Activated naive CD4-positive, alpha-beta T cell (primary cell): Measurements from ENCODE around the gene DSTN.

ENCODE experiments used
- DNase-seq, 4 experiments: peaks; one replicate each; lab custom pipeline; 2025; lab: John Stamatoyannopoulos, UW

DSTN gene

DNA sequence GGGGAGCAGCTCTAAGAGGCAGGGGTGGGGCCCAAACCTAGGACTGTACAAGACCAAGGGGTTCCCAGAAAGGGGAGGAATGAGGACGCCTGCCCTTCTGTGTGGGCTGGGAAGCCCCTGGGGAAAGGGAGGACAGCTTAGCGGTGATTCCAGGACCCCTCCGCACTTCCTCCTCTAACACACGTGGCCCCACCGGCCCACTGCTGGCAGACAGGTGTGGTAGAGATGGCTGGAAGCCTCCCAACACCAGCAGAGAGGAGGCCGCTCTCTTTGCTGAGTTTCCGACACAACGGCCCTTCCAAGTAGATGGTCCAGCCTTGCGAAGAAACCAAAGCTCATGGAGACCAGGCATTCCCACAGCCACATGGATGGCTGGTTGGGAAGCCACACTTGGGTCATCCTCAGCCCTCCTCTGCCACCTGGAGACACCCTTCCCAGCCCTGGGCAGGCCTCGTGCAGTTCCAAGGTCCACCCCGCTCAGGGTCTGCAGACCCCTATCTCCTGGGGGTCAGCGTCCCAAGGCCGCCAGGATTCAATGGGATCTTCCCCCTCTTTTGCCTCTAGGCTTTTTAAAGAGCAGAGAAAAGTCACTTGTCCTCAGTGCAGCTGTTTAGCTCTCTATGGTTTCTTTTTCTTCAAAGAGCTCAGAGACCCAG is 68.2 kb downstream of the DSTN start:
- no peak for DNase-seq

DNA sequence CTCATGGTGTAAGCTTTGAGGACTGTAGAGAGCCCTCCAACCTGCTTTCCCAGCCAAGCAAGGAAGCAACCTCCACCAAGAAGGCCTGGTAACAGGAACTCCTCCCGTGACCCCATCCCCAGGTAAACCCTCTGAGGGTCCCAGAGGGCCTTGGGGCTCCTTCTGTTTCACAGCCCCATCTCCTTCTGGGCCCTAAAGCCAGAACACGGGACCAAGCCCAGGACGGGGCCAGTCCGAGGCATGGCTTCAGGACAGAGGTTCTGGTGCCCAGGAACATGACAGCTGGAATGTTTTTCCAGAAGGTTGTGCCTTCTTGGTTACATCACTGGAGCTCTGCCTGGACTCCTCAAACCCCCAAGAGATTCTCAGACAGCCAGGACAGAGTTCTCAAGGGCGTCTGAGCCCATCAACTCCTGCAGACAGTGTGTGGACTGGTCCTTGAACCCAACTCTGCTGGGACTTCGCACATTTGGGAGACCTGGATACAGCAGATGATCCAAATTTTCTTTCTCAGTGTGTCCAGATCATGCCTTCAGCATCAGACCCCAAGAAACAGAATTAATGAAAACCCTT is 69.0 kb downstream of the DSTN start:
- DNase-seq: no peak

- no peak for DNase-seq
Observed at GRCh38 chr20:17640146-17640874, 70.4 kb downstream of the DSTN start.

GRCh38 chr20:17640875-17641378 is 71.1 kb downstream of the DSTN start:
- DNase-seq: no peak

- no peak for DNase-seq
Observed at GRCh38 chr20:17641520-17641964, 71.7 kb downstream of the DSTN start.

DNA sequence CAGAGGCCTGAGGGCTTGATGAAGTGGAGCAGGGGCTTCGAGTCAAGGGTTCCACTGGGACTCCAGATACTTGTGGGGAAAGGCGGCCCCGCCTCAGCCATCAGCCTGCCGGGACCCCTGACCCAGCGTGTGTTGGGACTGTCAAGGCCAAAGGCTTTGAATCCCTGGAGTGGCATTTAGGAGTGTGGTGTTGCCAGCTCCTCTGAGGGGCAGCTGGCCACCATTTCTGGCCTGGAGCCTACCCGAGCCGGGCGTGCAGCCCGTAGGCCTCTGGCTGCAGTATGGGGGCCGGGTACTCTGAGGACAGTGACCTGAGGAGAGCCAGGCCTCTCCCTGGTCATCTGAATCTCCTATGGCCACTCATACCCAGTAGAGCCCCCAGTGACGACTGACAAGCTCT is 72.1 kb downstream of the DSTN start:
- DNase-seq: no peak

DNA sequence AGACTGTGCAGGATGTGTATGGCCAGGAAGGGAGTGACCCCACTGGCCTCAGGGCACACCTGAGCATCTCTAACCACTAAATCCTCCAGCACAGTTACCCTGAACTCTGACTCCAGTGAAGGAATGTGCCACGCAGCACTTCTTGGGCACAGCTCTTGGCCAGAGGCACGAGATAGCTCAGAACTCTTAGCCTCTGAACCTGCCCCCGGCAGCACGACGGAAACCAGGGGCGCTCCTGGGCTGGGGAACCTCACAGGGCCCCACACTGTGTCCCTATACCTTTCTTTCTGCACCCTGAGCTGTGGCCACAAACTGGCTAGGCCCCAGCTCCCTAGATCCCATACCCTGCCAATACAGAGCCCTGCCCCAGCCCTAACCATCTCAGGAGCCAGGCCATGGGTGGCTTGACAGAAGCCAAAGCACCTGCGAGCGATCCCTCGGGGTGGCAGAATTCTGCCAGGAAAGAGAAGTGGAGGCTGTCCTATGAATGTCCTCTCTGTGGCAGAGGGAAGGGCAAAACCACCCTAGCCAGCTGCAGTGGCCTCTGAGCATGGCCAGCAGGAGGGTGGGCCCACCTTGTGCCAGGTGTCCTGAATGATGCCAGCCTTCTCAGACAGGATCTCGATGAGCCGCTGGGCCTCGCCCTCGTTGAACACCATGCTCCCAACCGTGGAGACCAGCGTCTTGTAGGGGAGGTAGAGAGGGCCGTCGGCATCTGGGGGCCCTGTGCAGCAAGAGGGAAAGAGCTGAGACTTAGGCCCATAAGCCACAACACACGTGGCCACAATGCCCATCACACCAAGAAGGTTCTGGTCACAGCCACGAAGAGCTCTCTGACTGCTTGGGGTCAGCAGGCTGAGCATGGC is 72.8 kb downstream of the DSTN start:
- DNase-seq: no peak

- no peak for DNase-seq
Observed at GRCh38 chr20:17643531-17644188, 73.8 kb downstream of the DSTN start.

DNA sequence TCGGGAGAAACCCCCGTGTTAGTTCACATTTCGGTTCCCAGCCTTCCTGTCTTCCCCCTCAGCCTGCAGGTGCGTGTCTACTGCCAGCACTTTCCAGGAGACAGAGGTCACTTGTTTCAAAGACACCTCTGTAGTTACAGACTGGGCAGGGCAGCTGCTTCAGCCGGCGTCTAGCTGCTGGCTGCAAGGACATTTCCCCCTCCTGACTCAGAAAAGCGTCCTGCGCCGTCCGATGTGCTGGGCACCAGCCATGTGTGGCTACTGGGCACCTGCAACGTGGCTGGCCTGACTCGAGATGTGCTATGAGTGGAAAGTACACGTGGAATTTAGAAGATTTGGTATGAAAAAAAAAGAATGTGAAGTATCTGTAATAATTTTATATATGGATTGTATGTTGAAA is 74.6 kb downstream of the DSTN start:
- DNase-seq: no peak

DNA sequence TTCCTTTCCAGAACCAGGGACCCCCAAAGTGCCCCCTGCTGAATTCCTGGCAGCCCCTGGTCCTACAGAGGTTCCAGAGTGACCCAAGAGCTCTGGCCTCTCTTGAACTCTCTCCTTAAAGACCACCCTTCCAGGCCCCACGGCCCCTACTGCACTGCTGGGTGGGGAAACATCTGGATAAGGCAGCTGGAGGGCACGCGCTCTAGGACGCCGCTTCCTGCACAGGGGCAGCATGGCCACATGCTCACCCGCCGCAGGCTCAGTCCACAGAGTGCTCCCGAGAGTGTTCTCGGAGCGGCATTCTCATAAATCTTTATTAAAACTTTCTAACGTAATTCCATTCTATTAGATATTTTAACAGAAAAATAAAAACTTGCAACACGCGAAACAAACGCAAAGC is 75.1 kb downstream of the DSTN start:
- DNase-seq: no peak

- no peak for DNase-seq
Observed at GRCh38 chr20:17645546-17646208, 75.8 kb downstream of the DSTN start.

GRCh38 chr20:17646209-17646960 is 76.5 kb downstream of the DSTN start:
- DNase-seq: no peak

GRCh38 chr20:17646961-17647301 is 77.1 kb downstream of the DSTN start:
- DNase-seq: no peak

- no peak for DNase-seq
Observed at GRCh38 chr20:17647391-17648314, 77.8 kb downstream of the DSTN start.

DNA sequence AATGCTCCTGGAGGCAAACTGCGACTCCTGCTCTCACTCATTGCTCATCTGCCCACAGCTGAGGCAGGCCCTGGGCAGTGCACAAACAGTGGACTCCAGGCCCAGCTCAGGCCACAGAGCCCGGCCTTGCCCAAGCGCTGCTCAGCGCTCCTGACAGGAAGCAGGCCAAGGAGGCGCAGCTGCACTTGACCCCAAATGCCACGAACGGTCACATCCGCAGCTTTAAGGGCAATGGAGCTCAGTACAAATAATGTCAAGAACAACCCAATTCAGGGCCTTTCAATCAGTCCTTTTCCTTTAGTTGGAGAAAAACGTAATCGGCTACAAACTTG is 78.4 kb downstream of the DSTN start:
- DNase-seq: no peak

GRCh38 chr20:17648791-17649730 is 79.2 kb downstream of the DSTN start:
- peak in 1 of 4 experiments; percentile 27 for DNase-seq

DNA sequence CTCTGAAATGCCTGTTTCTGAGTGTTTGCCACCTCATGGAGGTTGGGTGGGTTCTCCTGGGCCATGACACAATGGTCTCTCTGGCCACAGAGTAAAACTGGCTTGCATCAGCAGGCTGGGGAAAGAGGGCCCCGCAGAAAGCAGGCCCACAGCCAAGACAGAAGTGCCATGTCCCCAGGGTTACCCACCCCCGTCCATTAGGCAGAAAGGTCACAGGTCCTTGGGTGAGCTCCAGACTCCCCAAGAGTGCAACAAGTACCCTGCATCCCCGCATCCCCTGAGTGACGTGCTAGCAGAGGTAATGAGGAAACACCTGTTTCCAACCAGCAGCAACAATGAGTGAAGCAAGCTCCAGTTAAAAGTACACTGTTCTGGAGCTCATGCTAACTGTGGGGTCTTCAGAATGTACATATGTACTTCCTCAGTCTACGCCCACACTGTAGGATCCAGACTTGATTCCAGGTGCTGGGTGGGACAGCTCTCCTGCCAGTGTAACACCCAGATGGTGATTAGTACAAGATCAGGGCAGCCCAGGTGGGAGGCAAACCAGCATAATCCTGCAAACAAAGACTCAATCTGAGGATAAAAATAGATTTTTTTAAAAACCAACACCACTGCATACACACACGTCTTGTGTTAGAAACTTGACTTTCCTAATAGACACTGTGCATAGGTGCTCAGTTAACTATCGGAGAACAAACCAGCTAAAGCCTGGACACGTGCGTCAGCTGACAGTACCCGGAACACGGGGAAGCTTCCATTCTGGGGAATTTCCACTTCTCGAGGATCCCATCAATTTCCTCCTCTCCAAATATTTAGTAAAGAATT is 80.6 kb downstream of the DSTN start:
- DNase-seq: no peak
